Mucosa of stomach (tissue), 1 donor: ENCODE results near the gene CUL1.
"Not testable (repeated sequence)": the region's sequence is repeated elsewhere in the genome, so short reads cannot be mapped to it uniquely, and the experiment has no call there.

Source experiments
- H3K27me3 ChIP-seq: one replicate; pipeline ENCODE4 v1.7.0; 2013; ENCODE audit warnings: mild to moderate bottlenecking, low read length; ENCODE audit not compliant: control insufficient read depth, insufficient read depth
- H3K36me3 ChIP-seq: one replicate; pipeline ENCODE4 v1.7.0; 2013; ENCODE audit warnings: low read length; ENCODE audit not compliant: control insufficient read depth, insufficient read depth
- H3K4me1 ChIP-seq: one replicate; pipeline ENCODE4 v1.7.0; 2013; ENCODE audit warnings: mild to moderate bottlenecking, low read length; ENCODE audit not compliant: control insufficient read depth, insufficient read depth
- H3K4me3 ChIP-seq: one replicate; pipeline ENCODE4 v1.7.0; 2013; ENCODE audit warnings: low read length
- H3K9ac ChIP-seq: one replicate; pipeline ENCODE4 v1.7.0; 2013; ENCODE audit warnings: mild to moderate bottlenecking, low read length, moderate library complexity
- H3K9me3 ChIP-seq: one replicate; pipeline ENCODE4 v1.7.0; 2013; ENCODE audit warnings: mild to moderate bottlenecking, low read length, moderate library complexity; ENCODE audit not compliant: control insufficient read depth
- donor health status: Pancreatic carcinoma.

Gene CUL1

GRCh38 chr7:148710426-148710825 is 11.7 kb downstream of the CUL1 start:
- not testable (repeated sequence) for H3K9ac ChIP-seq, H3K9me3 ChIP-seq, H3K36me3 ChIP-seq, H3K27me3 ChIP-seq, H3K4me3 ChIP-seq
- H3K4me1 ChIP-seq = peaks cover 11% of the 10 kb centered on the region

GRCh38 chr7:148711191-148712102 is 12.7 kb downstream of the CUL1 start:
- Histone ChIP-seq H3K9me3 (no peaks in the 10 kb centered on the region), H3K27me3 (no peaks in the 10 kb centered on the region), H3K4me1 (peaks cover 11% of the 10 kb centered on the region), H3K36me3 (no peaks in the 10 kb centered on the region), H3K4me3 (no peak overlapping the region), H3K9ac (no peak overlapping the region)

GRCh38 chr7:148712678-148713329 is 14.1 kb downstream of the CUL1 start:
- peaks cover 11% of the 10 kb centered on the region for H3K4me1 ChIP-seq
- H3K9me3 ChIP-seq = no peaks in the 10 kb centered on the region
- no peak overlapping the region for H3K9ac ChIP-seq
- H3K27me3 ChIP-seq = no peaks in the 10 kb centered on the region
- H3K4me3 ChIP-seq = no peak overlapping the region
- H3K36me3 ChIP-seq = no peaks in the 10 kb centered on the region

- Histone ChIP-seq H3K27me3 (no peaks in the 10 kb centered on the region), H3K9me3 (no peaks in the 10 kb centered on the region), H3K36me3 (no peaks in the 10 kb centered on the region), H3K4me3 (no peak overlapping the region), H3K4me1 (peaks cover 13% of the 10 kb centered on the region), H3K9ac (no peak overlapping the region)
Observed at GRCh38 chr7:148714498-148714897, 15.8 kb downstream of the CUL1 start.

GRCh38 chr7:148715027-148715426 is 16.3 kb downstream of the CUL1 start:
- no peaks in the 10 kb centered on the region for H3K36me3 ChIP-seq
- peaks cover 18% of the 10 kb centered on the region for H3K4me1 ChIP-seq
- H3K9ac ChIP-seq = no peak overlapping the region

GRCh38 chr7:148717266-148717793 is 18.6 kb downstream of the CUL1 start:
- H3K36me3 ChIP-seq = no peaks in the 10 kb centered on the region
- H3K4me3 ChIP-seq = no peak overlapping the region
- H3K9me3 ChIP-seq = no peaks in the 10 kb centered on the region
- H3K27me3 ChIP-seq = no peaks in the 10 kb centered on the region
- no peak overlapping the region for H3K9ac ChIP-seq
- peaks cover 19% of the 10 kb centered on the region for H3K4me1 ChIP-seq

More at GRCh38 chr7:148715027-148715426, 16.3 kb downstream of the CUL1 start:
- Histone ChIP-seq H3K9me3 (no peaks in the 10 kb centered on the region), H3K27me3 (no peaks in the 10 kb centered on the region), H3K4me3 (no peak overlapping the region)

GRCh38 chr7:148718431-148718830 is 19.7 kb downstream of the CUL1 start:
- Histone ChIP-seq H3K36me3 (no peaks in the 10 kb centered on the region), H3K9me3 (no peaks in the 10 kb centered on the region), H3K4me1 (peaks cover 28% of the 10 kb centered on the region), H3K4me3 (no peak overlapping the region), H3K27me3 (no peaks in the 10 kb centered on the region), H3K9ac (no peak overlapping the region)

- Histone ChIP-seq H3K4me3 (no peak overlapping the region), H3K27me3 (no peaks in the 10 kb centered on the region), H3K4me1 (peaks cover 24% of the 10 kb centered on the region), H3K9me3 (no peaks in the 10 kb centered on the region), H3K9ac (no peak overlapping the region), H3K36me3 (no peaks in the 10 kb centered on the region)
Observed at GRCh38 chr7:148719753-148720152, 21.1 kb downstream of the CUL1 start.

- H3K4me3 ChIP-seq = no peak overlapping the region
- no peaks in the 10 kb centered on the region for H3K9me3 ChIP-seq
- H3K4me1 ChIP-seq = peaks cover 29% of the 10 kb centered on the region
- H3K36me3 ChIP-seq = no peaks in the 10 kb centered on the region
- no peaks in the 10 kb centered on the region for H3K27me3 ChIP-seq
- no peak overlapping the region for H3K9ac ChIP-seq
Observed at GRCh38 chr7:148720472-148720871, 21.8 kb downstream of the CUL1 start.

- Histone ChIP-seq H3K27me3 (no peaks in the 10 kb centered on the region), H3K36me3 (no peaks in the 10 kb centered on the region), H3K4me1 (peaks cover 32% of the 10 kb centered on the region), H3K9me3 (no peaks in the 10 kb centered on the region), H3K9ac (no peak overlapping the region), H3K4me3 (no peak overlapping the region)
Observed at GRCh38 chr7:148721390-148721789, 22.7 kb downstream of the CUL1 start.

GRCh38 chr7:148722340-148723165 is 23.9 kb downstream of the CUL1 start:
- Histone ChIP-seq H3K36me3 (no peaks in the 10 kb centered on the region), H3K4me3 (no peak overlapping the region), H3K9ac (no peak overlapping the region), H3K4me1 (peaks cover 32% of the 10 kb centered on the region), H3K9me3 (no peaks in the 10 kb centered on the region), H3K27me3 (no peaks in the 10 kb centered on the region)
